HG02763 (cell line): ENCODE results near the gene CACNB2.

Experiments used
- ATAC-seq: cut with Tn5 transposase; IDR thresholded peaks from one replicate; pipeline ENCODE4 v1.9.1; 2021; ENCODE audit warnings: mild to moderate bottlenecking, moderate library complexity; ENCODE audit not compliant: unreplicated experiment

CACNB2 gene

DNA sequence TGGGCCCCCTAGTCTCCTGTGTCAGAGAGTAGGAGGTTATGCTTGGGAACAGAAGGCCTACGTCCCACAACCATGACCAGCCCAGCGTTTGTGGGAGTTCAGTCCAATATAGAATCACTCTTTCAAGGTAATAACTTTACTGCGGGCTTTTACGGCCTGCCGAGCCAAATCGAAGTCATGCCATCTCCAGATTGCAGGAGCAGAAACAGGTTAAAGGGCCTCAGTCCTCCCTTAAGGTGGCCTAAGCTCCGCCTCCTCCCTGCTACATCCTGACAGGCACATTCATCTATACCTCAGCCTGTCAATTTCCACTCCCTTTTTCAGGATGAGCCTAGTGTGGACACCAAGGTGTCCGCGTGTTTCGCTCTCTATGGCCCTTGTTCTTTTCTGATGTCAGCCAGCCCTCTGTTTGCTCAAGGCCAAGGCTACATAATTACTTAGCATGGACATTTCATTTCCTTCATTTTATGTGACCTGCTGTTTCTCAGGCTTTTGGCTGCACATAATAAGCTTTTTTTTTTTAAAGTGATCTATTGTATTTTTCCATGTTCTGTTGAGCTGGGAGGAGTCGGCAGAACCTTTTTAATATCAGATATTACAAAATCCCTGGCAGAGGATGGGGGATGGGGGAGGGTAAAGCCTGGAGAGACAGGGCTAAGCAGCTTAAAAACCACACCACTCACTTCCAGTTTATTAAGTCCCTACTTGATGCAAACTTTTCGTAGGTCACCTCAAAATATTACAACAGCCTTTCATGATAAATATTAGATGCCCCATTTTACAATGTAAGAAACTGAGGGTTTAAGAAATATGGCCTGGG is 84.6 kb downstream of the CACNB2 start:
- no peak for ATAC-seq

DNA sequence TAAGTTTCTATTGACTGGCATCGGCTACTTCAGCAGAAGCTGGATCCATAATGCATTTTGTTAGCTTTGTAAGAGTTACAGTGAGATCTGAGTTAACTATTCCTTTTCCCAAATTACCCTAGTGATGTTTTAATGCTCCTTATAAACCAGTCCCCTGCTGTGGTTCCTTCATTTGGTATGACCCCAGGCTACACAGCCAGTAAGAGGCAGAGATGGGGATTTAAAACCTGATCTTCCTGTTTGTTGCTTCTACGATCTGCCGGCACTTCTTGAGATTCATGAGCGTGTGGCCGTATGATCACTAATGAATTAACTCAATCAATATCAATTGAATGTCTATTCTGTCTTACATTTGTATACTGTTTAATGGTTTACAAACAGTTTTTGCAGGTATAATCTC is 86.1 kb downstream of the CACNB2 start:
- ATAC-seq: no peak

DNA sequence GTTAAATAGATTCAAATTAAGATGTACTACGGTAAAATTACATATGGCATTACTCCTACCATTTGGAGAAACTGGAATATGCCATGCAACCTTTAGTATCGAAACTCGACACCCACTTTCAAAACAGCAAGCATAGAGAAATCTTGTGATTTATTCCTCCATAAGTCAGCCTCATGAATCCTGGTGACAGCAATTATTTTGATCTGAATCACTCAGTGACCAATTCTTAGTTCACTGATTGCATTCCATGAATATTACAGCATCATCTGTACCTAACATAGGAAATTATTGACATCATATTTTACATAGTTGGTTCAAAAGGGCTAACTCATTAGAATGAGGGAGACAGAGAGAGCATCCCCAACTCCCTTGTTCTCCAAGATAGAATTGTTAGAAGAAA is 89.6 kb downstream of the CACNB2 start:
- ATAC-seq: no peak

DNA sequence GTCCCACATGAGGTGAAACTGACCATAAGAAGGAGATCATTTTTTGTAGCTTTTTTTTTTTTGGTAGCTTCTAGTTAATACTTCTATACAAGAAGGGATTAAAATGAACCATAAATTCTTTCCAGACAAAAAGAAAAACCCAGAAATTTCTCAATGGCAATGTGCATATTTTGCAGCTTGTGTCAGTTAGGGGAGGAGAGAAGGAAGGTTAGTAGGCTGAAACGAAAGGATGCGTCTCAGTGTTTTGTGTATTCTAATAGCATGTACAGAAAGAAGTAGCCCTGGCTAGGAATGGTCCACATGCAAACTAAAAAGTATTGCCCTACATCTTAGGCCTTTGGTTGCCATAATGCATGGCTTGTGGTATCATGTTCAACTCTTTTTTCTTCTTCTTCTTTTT is 90.6 kb downstream of the CACNB2 start:
- ATAC-seq: no peak

DNA sequence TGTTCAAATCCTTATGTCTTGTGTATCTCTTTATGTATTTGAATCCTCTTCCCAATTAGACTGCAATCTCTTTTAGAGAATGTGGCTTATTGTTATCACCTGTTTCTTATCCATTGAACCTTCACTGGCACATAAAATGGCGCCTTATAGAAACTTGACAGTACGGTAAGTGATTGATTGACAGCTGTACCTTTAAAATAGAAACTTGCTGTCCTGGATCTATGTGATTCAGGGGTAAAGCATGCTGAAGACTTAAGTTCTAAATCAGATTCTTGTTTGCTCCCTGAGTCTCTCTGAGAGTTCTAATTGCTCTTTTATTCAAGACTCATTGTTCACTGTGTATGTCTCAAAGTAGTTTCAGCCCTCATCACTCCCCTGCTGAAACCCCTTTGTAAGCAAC is 91.3 kb downstream of the CACNB2 start:
- no peak for ATAC-seq

DNA sequence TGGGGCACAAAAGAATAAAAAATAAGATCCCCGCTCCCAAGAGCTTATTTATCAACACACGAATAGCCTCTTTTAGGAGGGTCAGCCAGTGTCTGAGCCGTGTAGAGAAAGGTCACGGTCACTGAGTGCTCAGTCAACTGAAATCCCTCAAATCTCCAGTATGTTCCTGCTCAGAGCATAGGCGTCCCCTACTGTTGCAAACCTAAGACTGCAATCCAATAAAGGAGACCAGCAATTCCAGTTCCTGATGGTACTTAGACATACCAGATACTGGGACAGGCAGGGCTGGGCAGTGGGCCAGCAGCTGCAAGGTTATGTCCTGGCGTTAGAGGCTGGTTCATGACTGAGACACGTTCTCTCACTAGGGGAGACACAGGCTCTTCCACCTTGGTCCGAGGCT is 93.6 kb downstream of the CACNB2 start:
- no peak for ATAC-seq

DNA sequence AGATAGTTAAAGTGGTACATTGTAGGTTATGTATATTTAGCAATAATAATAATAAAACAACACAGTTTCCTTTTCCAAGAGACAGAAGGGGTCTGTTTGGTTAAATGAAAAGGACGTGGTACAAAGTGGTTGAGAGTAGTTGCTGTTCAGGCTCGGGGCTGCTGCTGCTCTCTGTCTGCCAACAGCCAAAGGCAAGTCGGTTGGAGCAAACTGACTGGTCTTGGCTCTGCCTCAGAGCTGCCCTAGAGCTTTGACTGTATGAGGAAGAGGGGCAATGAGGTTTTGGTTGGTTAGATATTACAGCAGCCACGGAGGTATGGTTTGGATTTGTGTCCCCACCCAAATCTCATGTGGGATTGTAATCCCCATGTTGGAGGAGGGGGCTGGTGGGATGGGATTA is 95.3 kb downstream of the CACNB2 start:
- ATAC-seq: no peak

DNA sequence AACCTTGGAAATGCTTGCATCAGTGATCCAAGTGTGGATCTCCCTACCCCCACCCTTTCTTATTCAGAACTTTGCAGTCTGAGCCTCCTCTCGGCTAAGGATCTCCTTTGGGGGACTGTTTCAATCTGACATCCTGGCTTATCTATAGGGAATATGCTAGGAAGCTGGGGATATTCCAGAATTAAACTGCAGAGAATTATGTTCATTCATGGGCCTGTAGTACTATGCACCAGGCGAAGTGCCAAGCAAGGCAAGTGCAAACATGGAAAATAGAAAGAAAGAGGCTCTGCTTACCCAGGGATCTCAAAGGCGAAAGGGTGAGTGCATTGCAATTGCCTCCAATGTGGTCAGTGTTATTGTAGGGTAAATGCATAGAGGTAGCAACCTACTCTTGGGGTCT is 96.5 kb downstream of the CACNB2 start:
- no peak for ATAC-seq

DNA sequence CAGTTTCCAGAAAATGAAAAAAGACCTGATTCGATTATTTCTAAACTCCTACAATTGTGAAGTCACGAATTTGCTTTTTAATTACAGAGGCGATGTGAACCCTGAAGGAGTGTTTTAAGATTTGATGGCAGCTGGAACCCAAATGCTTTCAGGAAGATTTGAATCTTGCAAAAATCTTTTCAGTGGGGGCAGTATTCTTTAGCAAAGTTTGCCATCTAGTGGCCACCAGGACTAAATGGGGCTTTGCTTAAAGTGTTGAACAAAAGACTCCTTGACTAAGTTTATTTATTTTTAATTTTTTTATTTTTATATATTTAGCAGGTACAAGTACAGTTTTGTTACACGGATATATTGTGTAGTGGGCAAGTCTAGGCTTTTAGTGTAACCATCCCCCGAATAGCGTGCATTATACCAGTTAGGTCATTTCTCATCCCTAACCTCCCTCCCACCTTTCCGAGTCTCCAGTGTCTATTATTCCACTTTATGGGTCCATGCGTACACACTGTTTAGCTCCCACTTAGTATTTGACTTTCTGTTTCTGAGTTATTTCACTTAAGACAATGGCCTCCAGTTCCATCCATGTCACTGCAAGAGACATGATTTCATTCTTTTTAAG is 98.8 kb downstream of the CACNB2 start:
- no peak for ATAC-seq

DNA sequence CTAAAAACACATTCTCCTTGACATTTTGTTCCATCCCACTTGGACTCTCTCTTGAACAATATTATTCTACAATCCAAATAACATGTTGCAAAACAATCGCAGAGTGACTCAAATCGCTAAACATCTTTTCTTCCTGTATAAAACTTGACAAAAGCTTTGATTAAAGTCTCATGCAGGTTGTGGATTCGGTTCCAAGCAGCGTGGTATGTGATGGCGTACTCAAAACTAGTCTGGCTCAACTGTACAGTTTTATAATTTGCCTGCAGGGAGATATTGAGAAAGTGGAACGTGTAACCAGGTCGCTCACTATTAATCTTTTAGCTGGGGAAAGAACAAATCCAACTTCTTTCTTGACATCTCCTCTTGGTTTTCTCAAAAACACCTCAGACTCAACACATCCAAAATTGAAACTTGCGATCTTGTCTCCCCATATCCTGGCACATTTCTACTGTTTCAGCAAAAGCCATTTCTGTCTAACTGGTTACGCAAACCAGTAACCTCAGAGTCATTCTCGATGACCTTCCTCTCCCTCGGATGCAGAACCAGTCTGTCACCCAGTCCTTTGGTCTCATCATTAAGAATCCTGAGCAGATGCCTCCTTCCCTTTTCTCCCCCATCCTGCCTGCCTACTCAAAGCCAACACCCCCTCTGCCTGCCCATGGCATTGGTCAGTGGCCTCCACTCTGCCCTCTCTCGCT is 100.1 kb downstream of the CACNB2 start:
- no peak for ATAC-seq

DNA sequence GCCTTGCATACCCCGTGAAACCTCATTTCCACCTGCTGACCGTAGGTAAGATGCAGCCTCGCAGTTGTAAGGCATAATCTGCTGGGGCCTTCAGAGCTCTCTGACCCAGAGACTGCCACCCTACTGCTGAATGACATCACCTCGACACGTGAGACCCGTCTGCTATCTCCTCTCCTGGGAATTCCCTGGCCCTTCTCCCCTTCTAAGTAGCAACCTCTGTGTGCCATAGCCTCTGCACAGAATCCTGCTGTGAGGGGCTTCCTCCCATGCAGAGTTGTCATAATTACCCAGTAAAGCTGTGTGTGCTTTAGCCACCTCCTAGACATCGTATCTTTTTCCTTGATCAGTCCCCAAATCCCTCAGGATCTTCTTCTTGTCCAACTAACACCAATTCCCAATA is 106.7 kb downstream of the CACNB2 start:
- no peak for ATAC-seq

DNA sequence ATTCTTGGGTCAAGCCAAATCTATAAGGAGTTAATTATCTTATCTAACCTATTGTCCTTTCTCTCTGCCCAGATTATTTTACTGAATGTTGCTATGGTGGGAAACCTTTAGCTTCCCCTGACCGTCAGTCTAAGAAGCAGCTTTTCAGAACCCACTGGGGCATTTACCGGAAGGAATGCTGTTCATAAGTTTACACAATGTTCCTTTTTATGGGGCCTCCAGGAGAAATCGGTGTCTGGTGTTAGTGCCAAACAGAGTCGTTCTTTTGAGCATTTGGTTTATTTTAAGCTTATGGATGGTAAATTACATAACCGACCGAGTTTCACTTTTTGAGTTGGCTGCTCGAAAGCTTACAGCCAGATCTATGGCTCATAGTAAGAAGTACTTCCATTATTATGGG is 111.9 kb downstream of the CACNB2 start:
- no peak for ATAC-seq

DNA sequence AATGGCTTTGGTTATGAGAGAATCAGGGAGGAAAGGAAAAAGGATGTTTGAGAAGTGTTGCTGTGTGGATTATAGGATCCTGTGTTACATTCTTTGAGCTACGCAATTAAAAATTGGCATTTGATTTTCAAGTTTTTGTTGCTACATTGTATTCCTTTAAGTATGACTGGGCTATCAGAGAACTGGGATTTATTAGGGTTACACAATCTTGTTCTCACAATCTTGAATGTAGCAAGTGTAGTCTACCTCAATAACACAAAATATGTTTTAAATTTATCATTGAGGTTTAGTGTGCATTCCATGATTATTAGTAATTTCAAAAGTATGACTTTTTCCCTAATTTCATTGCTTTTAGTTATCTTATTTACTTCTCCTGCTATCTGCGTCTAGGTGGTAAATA is 113.9 kb downstream of the CACNB2 start:
- ATAC-seq: no peak

DNA sequence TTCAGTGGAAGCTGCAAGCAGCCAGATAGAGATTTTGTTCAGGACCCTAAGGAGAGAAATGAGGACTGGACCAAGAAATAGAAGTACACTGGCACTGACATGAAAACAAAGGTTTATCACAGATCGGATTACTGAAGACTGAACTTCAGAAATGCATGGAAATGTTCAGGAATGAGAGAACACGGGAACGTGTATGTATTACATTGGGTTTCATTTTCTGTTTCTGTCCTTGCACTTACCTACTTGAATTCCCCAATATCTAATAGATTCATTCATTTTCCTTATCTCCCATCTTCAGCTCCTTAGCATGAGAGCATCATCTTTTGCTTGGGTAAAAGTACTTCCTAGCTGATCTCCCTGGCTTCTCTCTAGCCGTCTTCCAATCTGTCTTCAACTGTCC is 114.5 kb downstream of the CACNB2 start:
- no peak for ATAC-seq

DNA sequence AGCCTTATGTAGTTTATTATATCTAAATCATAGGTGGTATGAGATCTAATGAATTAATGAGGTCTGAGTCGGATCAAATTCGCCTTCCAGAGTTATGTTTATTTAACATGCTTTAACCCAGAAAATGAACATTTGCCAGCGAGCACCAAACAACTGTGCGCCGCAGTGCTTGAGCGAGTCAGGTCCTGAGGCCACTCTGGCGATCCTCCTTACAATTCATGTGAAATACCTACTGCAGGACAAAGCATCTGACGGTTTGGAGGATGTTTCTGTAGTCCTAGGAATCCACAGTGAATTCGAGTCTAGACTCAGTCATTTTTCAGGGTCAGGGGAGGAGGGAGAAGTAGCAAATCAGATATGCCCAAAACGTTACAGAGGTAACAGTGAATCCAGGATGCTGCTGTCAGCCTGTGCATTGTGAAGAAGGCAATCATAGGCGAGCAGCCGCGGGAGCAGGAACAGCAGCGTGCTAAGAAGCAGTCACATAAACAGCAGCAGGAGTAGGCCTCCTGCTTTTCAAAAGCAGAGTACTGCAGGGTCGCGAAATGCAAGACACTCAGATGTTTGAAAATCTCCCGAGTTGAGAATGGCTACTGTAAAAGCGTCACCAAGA is 120.2 kb downstream of the CACNB2 start:
- no peak for ATAC-seq

DNA sequence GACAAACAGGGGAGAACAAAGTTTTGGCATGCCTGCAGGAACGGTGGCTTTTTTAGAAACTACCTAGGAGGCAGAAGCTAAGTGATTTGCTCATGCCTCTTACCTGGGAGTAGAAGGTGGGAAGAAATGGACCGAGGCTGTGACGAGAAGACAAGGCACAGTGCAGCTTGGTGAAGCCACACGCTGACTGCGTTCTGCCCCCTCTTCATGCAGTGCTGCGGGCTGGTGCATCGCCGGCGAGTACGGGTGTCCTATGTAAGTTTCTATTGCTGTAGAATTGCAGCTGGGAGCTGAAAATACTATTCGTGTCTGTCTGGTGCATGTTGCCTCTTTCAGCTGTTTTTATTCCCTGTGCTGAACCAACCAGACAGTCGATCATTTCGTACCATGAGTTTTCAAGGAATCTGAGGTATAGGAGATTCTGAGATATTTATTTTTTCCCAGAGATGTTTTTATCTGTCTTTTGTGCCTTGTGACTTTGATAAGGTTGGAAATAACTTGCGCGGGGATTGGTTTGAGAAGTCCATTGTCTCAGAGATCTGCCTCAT is 120.9 kb downstream of the CACNB2 start:
- no peak for ATAC-seq

DNA sequence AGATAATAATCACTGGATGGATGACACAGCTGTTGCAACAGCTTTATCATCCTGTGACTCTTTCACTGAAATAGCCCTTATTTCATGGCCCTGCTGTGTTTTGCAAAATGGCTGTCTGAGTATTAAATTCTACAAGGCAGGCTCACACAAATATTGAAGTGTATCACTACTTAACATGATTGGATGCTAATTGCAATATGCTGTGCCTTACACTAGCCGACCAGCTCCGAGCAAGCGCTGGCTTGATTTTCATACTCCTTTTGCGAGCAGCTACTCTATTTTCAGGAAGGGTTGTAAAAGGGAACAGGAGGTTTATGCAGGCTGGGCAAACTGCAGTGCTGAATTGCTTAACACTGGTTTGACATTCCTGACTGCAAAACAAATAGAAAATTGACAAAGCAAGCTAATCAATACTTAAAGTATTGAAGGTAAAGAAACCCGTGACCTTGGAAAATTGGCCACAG is 121.6 kb downstream of the CACNB2 start:
- no peak for ATAC-seq

DNA sequence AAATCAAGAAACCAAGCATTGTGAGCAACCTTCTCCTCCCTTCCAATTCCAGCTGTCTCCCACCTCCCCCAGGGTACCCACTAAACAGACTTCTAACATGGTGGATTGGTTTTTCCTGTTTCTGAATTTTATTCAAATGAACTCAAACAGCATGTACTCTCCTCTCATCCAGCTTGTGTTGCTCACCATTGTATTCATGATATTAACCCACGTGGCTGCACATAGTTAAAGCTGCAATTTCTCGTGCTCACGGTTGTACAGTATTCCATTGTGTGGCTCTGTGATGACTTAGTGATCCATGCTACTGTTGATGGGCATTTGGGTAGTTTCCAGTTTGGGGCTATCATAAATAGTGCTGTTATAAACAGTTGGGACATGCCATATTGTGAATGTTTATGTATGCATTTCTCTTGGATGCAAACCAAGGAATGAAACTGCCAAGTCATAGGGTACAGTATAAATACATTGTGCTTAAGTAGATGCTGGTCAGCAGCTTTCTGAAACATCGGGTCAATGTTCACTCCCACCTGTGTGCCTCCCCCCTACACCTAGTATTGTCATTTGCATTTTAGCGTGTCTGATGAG is 124.3 kb downstream of the CACNB2 start:
- no peak for ATAC-seq

DNA sequence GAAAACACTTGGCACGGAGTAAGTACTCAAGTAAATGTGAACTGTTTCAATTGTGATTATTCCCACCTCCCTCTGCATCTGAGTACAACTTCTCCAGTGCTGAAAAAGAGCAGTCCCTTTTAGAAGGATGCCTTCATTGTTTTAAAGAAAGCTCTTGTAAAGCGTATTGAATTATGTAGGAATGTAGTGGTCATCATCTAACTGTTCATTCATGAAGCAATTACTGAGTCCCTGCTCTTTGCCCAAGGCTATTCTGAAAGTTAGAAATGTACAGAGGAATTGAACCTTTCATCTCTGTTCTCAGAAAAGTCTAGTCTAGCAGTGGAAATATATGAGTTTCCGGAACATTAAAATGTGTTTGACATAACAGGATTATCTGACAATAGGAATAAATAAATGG is 127.8 kb downstream of the CACNB2 start:
- no peak for ATAC-seq

DNA sequence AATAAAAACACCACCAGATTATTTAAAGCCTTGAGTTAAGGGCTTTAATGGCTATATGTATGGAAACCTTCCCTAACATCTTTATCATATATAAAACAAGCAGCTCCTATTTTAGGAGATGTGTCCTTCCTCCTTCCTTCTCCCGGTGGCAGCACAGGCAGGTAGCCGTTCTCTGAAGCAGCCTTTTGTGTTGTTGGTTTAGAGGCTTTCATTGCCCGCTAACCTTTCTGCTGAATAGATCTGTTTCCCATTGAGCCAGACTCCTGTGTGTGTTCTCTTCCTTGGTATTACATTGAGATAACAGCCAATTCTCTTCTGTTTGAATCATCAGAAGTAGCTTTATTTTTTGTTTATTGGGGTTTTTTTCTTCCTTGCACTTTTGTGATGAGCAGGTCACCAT is 131.3 kb downstream of the CACNB2 start:
- no peak for ATAC-seq

DNA sequence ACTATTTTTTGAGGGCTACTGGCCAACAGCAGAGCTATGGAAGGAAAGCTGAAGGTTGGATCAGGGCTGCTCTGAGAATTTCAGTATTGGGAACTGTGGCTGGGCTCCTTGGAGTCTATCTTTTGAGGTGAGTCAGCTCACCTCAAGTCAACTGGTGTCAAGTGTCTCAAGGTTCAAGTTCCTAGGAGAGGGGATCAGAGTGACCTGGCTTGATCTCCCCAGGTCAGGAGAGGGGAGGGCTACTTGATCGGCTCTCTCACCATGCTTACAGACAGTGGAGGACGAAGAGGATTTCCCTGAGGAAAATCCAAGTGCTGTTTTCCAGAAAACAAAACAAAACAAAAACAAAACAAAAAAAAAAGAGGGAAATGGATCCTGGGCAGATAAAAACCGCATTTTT is 132.8 kb downstream of the CACNB2 start:
- no peak for ATAC-seq
